NCI-H82 (cell line): ENCODE results near the gene PIGQ.

Experiments used
- DNase-seq: peaks from one replicate; lab custom pipeline; 2025; lab: John Stamatoyannopoulos, UW

The PIGQ gene

GRCh38 chr16:567373-568256, 2.2 kb upstream of the PIGQ start:
- DNase-seq, result no peak

GRCh38 chr16:568401-569258, 1.1 kb upstream of the PIGQ start:
- no peak for DNase-seq

- DNase-seq, result no peak
These were observed 3.3 kb downstream of the PIGQ start for GRCh38 chr16:572865-573650.

- no peak for DNase-seq
These were observed 4.4 kb downstream of the PIGQ start for GRCh38 chr16:574021-574760.

- no peak for DNase-seq
These were observed 5.8 kb downstream of the PIGQ start for GRCh38 chr16:575354-576196.

- no peak for DNase-seq
These were observed 6.5 kb downstream of the PIGQ start for GRCh38 chr16:576197-576822.

- peak; percentile 62 for DNase-seq
These were observed 7.0 kb downstream of the PIGQ start for GRCh38 chr16:576823-577201.

GRCh38 chr16:577796-578195, 8.0 kb downstream of the PIGQ start:
- DNase-seq, result no peak

GRCh38 chr16:578232-578869, 8.6 kb downstream of the PIGQ start:
- DNase-seq, result no peak

GRCh38 chr16:578870-579405, 9.2 kb downstream of the PIGQ start:
- peak; percentile 92 for DNase-seq

- DNase-seq, result no peak
These were observed 10.6 kb downstream of the PIGQ start for GRCh38 chr16:580141-580945.

GRCh38 chr16:580946-581498, 11.3 kb downstream of the PIGQ start:
- DNase-seq, result no peak

- DNase-seq, result no peak
These were observed 12.4 kb downstream of the PIGQ start for GRCh38 chr16:582218-582613.

- no peak for DNase-seq
These were observed 13.0 kb downstream of the PIGQ start for GRCh38 chr16:582614-583331.

GRCh38 chr16:583470-583814, 13.7 kb downstream of the PIGQ start:
- peak; percentile 44 for DNase-seq

GRCh38 chr16:583815-584591, 14.2 kb downstream of the PIGQ start:
- DNase-seq, result peak; percentile 49

GRCh38 chr16:585351-585750, 15.6 kb downstream of the PIGQ start:
- peak; percentile 39 for DNase-seq
